HepG2 (cell line): ENCODE results near the gene F12. TPM values are rescaled to one million over a fixed set of nuclear protein-coding genes. Genes with fewer than 3 reads are reported as not detected.

Source experiments
- AHR ChIP-seq: IDR thresholded peaks from 2 replicates; pipeline ENCODE4 v1.6.1; 2018; ENCODE audit warnings: missing genetic modification reagents, missing compliant biosample characterization
- DDIT3 ChIP-seq: sonication (generic); formaldehyde crosslinking; IDR thresholded peaks from 2 replicates; pipeline ENCODE4 v1.4.0; 2020; ENCODE audit warnings: mild to moderate bottlenecking, missing genetic modification reagents
- DMAP1 ChIP-seq: IDR thresholded peaks from 2 replicates; pipeline ENCODE4 v1.6.1; 2016
- FOXK1 ChIP-seq: sonication (generic); formaldehyde crosslinking; IDR thresholded peaks from 2 replicates; pipeline ENCODE4 v1.4.0; 2020; ENCODE audit warnings: low read depth, missing genetic modification reagents, borderline replicate concordance
- FOXP4 ChIP-seq: sonication (generic); formaldehyde crosslinking; IDR thresholded peaks from 2 replicates; pipeline ENCODE4 v1.4.0; 2020; ENCODE audit warnings: missing genetic modification reagents
- HINFP ChIP-seq: sonication (generic); formaldehyde crosslinking; IDR thresholded peaks from 2 replicates; pipeline ENCODE4 v1.4.0; 2020; ENCODE audit warnings: low read depth, mild to moderate bottlenecking, missing genetic modification reagents
- JUNB ChIP-seq: sonication (generic); formaldehyde crosslinking; IDR thresholded peaks from 2 replicates; pipeline ENCODE4 v1.8.0; 2022; ENCODE audit warnings: missing genetic modification reagents, mild to moderate bottlenecking, borderline replicate concordance
- KAT8 ChIP-seq: IDR thresholded peaks from 2 replicates; pipeline ENCODE4 v1.6.1; 2016; ENCODE audit warnings: missing genetic modification reagents, missing compliant biosample characterization
- KDM5B ChIP-seq: sonication (generic); formaldehyde crosslinking; IDR thresholded peaks from 2 replicates; pipeline ENCODE4 v1.4.0; 2020; ENCODE audit warnings: missing genetic modification reagents, mild to moderate bottlenecking, borderline replicate concordance
- MED1 ChIP-seq: sonication (generic); formaldehyde crosslinking; IDR thresholded peaks from 2 replicates; pipeline ENCODE4 v1.4.0; 2020; ENCODE audit warnings: missing genetic modification reagents
- MTA3 ChIP-seq: sonication (generic); formaldehyde crosslinking; IDR thresholded peaks from 2 replicates; pipeline ENCODE4 v1.4.0; 2020; ENCODE audit warnings: missing genetic modification reagents
- REPIN1 ChIP-seq: sonication (generic); formaldehyde crosslinking; IDR thresholded peaks from 2 replicates; pipeline ENCODE4 v1.8.0; 2022; ENCODE audit warnings: missing genetic modification reagents, low read depth, mild to moderate bottlenecking, borderline replicate concordance
- TP53 ChIP-seq: sonication (generic); formaldehyde crosslinking; conservative IDR thresholded peaks from 2 replicates; pipeline ENCODE4 v1.4.0; 2020; ENCODE audit warnings: missing genetic modification reagents
- ZMYM2 ChIP-seq: sonication (generic); formaldehyde crosslinking; IDR thresholded peaks from 2 replicates; pipeline ENCODE4 v1.8.0; 2022; ENCODE audit warnings: mild to moderate bottlenecking, missing genetic modification reagents
- ZMYM4 ChIP-seq: sonication (generic); formaldehyde crosslinking; IDR thresholded peaks from 2 replicates; pipeline ENCODE4 v1.8.1; 2023; ENCODE audit warnings: mild to moderate bottlenecking, missing genetic modification reagents
- ZNF674 ChIP-seq: sonication (generic); formaldehyde crosslinking; IDR thresholded peaks from 2 replicates; pipeline ENCODE4 v1.5.0; 2020; ENCODE audit warnings: low read depth, mild to moderate bottlenecking, missing genetic modification reagents
- ZNF709 ChIP-seq: sonication (generic); formaldehyde crosslinking; IDR thresholded peaks from 2 replicates; pipeline ENCODE4 v1.5.0; 2020; ENCODE audit warnings: mild to moderate bottlenecking, missing genetic modification reagents
- ZNF720 ChIP-seq: sonication (generic); formaldehyde crosslinking; IDR thresholded peaks from 2 replicates; pipeline ENCODE4 v1.4.0; 2020; ENCODE audit warnings: missing genetic modification reagents
- ZNF770 ChIP-seq: sonication (generic); formaldehyde crosslinking; IDR thresholded peaks from 2 replicates; pipeline ENCODE4 v1.5.0; 2020; ENCODE audit warnings: mild to moderate bottlenecking, missing genetic modification reagents
- ZNF772 ChIP-seq: sonication (generic); formaldehyde crosslinking; IDR thresholded peaks from 2 replicates; pipeline ENCODE4 v1.5.0; 2020; ENCODE audit warnings: mild to moderate bottlenecking, missing genetic modification reagents
- polyA plus RNA-seq, 8 experiments: library from polyadenylated mRNA; depleted of rRNA in 3 of 8; stranded (reverse) in 7 of 8; unstranded in 1 of 8; fragments of >200 nt; fragmentation: Illumina TruSeq in 4 of 8; extraction: Trizol in 4 of 8; gene quantifications; 2 replicates each; pipeline versions ENCODE4 v1.2.1 to v1.2.3, GENCODE V29; 2011 to 2016; ENCODE audit warnings: low read depth in 4 of 8, missing spikeins in 1 of 8, mixed read lengths in 1 of 8; ENCODE audit not compliant: insufficient read depth in 1 of 8
- total RNA-seq, 5 experiments: library from RNA; depleted of rRNA; stranded (reverse); fragments of >200 nt; fragmentation: Illumina TruSeq; extraction: Trizol; gene quantifications; 2 replicates each; pipeline ENCODE4 v1.2.3, GENCODE V29; 2016; ENCODE audit warnings: low read depth in 1 of 5

The F12 gene
- total and polyA plus RNA-seq, 2 of the 13 experiments (the other 11 are each of a cell fraction or from before 2014, with no cell fraction given), result 2.5 to 3.0 TPM

DNA sequence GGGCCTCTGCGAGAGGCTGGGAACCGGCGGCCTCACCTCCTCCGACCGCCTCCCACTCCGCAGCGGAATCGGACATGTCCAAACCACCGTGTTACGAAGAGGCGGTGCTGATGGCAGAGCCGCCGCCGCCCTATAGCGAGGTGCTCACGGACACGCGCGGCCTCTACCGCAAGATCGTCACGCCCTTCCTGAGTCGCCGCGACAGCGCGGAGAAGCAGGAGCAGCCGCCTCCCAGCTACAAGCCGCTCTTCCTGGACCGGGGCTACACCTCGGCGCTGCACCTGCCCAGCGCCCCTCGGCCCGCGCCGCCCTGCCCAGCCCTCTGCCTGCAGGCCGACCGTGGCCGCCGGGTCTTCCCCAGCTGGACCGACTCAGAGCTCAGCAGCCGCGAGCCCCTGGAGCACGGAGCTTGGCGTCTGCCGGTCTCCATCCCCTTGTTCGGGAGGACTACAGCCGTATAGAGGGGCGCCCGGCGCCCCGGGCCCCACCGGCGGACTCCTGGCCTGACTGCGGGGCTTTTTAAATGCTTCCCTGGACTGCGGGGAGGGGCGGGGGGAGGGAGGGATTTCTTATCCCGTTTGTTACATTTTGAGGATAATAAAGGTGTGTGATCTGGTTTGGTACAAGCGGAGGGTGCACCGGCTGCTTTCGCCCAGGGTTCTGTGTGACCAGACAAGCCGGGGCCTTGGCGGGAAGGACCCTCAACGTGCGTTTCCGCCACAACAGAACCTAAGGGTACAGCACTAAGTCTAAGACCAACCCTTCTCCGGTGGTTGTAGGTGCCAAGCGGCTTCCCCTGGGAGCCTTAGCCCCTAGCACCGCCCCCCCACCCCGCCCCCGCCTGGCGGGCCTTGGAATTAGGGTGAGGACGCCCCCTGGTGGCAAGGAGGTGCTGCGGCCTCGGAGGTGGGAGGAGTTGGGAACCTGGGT lies 46.6 kb upstream of the F12 start (continued):
- TF ChIP-seq ZNF709, result peak; percentile 73
- no peak for TF ChIP-seq DDIT3 (CRISPR knock-in tag)
- TF ChIP-seq KAT8 (CRISPR knock-in tag), result 0 out of 2 replicates have a peak, but pooled peaks have one; percentile 30
- no peak for TF ChIP-seq MED1 (CRISPR knock-in tag)
- peak; percentile 7; the same call in 1 of the 2 replicates for TF ChIP-seq REPIN1 (CRISPR knock-in tag)
- peak; percentile 5; the same call in 1 of the 2 replicates for TF ChIP-seq HINFP (CRISPR knock-in tag)
- no peak for TF ChIP-seq MTA3 (CRISPR knock-in tag)
- no peak for TF ChIP-seq ZMYM2 (CRISPR knock-in tag)
- TF ChIP-seq ZMYM4 (CRISPR knock-in tag), result no peak
- peak; percentile 8; the same call in 1 of the 2 replicates for TF ChIP-seq KDM5B (CRISPR knock-in tag)
- no peak for TF ChIP-seq ZNF720
- peak; percentile 41; the same call in 1 of the 2 replicates for TF ChIP-seq FOXP4 (CRISPR knock-in tag)
- no peak; the same call in 1 of the 2 replicates for TF ChIP-seq ZNF674 (CRISPR knock-in tag)
- TF ChIP-seq DMAP1 (CRISPR knock-in tag), result no peak; the same call in 1 of the 2 replicates
- TF ChIP-seq JUNB (CRISPR knock-in tag), result no peak
- no peak for TF ChIP-seq TP53 (CRISPR knock-in tag)
- 0 out of 2 replicates have a peak, but pooled peaks have one; percentile 19 for TF ChIP-seq FOXK1 (CRISPR knock-in tag)
- no peak for TF ChIP-seq ZNF770
- no peak for TF ChIP-seq AHR
- 0 out of 2 replicates have a peak, but pooled peaks have one; percentile 19 for TF ChIP-seq ZNF772
